HG02623 (cell line): ENCODE results near the gene TRAPPC4.
A peak's percentile ranks its signal among the peaks of the same experiment; 100 is the strongest.
"Not testable (repeated sequence)": the region's sequence is repeated elsewhere in the genome, so short reads cannot be mapped to it uniquely, and the experiment has no call there.

ENCODE experiments used
- ATAC-seq: cut with Tn5 transposase; IDR thresholded peaks from one replicate; pipeline ENCODE4 v1.9.1; 2021; ENCODE audit warnings: moderate library complexity; ENCODE audit not compliant: unreplicated experiment

The TRAPPC4 gene, protein sequence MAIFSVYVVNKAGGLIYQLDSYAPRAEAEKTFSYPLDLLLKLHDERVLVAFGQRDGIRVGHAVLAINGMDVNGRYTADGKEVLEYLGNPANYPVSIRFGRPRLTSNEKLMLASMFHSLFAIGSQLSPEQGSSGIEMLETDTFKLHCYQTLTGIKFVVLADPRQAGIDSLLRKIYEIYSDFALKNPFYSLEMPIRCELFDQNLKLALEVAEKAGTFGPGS

DNA sequence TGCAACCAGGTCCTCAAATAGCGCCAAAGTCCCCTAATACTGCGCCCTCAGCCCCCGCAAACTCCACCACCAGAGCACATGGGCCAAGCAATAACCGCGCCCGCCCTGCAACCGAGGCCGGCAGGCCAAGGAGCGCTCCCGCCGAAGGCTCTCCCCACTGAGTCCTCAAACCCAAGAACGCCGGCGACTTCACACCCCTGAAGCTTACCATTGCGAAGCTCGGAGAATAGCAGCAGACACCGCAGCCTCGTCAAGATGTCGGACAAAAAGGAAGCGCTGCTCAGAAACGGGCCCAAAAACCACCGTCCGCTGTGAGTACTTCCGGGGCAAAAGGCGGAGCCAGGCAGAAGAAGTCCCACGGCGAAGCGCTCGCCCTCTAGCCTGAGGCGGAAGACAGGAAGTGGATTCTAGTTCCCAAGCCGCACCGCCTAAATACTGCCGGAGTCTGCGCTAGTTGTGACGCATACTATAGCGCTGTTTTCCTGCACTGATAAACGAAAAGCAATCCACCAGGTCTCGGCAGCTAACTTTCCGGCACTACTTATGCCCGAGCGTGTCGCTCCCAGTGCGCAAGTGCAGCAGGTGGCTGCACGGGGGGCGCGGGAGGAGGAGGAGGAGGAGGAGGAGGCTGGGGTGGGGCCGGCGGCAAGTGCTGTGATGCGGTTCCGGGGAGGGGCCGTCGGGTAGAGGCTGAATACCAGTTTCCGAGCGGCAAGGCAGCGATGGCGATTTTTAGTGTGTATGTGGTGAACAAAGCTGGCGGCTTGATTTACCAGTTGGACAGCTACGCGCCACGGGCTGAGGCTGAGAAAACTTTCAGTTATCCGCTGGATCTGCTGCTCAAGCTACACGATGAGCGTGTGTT, at the start of gene TRAPPC4, which contains the start of gene RPS25:
TSS of gene TRAPPC4 (plus strand) at position 693 of the 865 bp plus-strand sequence. CDS start at position 723, 30 bp downstream.
TSS of gene RPS25 (minus strand) at position 270 of the 865 bp plus-strand sequence. CDS start at position 211, 59 bp downstream.
- ATAC-seq: peak; percentile 77

DNA sequence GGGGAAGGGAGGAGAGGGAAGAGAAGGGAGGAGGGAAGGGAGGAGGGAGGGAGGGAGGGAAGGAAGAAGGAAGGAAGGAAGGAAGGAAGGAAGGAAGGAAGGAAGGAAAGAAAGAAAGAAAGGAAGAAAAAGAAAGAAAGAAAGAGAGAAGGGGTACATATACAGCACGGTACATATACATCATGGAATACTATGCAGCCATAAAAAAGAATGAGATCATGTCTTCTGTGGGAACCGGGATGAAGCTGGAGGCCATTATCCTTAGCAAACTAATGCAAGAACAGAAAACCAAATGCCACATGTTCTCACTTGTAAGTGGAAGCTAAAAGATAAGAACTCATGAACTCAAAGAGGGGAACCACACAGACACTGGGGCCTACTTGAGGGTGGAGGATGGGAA, 49.1 kb upstream of the TRAPPC4 start:
- not testable (repeated sequence) for ATAC-seq

DNA sequence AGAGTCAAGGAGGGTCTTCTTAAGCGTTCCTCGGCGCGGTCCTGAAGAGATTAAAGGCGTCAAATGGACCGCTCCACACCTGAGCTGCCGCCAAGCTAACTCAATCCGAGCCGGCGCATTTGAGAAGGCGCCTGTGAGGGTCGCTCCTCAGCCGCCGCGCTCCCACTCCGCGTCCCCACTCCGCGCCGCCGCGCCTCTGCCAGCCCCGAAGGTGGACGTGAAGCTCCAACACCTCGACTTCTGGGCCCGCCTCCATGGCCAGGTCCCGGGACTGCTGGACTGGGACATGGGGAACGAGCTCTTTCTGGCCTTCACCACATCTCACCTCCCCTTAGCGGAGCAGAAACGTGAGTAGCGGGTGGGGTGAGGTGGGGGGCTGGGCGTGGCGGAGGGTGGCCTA, 46.9 kb upstream of the TRAPPC4 start, which contains the start of gene FOXR1:
TSS of gene FOXR1 (plus strand) at position 116 of the 400 bp plus-strand sequence. CDS start at position 287, 171 bp downstream.
- ATAC-seq: no peak

DNA sequence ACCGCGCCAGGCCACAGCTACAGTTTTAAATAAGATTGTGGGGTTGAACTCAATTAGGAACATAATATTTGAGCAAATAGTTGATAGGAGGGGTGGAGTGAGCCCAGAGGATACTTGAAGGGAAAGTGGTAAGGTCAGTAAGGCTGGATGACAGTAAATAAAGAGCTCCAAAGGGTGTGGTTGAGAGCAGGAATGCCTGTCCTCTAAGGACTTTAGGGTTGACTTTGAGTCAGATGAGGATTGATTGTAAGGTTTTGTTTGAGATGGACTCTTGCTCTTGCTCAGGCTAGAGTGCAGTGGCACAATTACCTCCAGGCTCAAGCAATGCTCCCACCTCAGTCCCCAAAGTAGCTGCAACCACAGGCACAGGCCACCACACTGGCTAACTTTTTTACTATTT, 44.6 kb upstream of the TRAPPC4 start:
- no peak for ATAC-seq

DNA sequence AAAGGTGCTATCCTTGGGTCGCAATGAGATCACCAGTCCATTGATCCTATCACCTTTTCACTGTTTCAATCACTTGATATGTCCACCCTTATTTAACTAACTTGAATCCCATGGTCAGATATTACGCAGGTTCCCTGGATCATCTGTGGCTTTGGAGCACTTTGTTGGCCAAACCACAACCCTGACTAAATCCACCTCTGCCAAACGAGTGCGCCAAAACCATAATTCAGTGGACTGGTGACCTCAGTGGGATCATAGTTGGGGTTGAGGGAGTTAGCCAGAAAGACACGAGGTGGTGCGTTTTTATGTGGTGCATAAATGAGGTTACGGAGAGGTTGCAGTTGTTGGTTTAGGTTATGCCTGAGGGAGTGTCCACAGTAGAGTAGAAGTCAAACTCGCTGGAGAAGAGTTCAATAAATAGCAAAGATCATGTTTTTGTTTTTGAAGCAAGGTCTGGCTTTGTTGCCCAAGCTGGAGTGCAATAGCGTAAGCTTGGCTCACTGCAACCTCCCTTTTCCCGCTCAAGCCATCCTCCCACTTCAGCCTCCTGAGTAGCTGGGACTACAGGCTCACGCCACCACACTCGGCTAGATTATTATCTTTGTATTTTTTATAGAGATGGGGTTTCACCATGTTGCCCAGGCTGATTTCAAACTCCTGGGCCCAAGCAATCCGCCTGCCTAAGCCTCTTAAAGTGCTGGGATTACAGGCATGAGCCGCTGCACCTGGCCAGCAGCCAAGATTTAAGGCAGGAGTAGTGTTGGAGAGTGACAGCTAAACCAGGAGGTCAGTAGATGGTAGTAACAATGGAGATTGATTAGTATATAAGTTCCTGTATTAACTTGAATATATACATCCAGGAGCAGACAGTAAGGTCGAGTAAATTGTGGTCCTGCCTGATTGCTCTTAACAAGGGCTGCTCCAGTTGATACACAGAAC, 42.5 kb upstream of the TRAPPC4 start:
- no peak for ATAC-seq

DNA sequence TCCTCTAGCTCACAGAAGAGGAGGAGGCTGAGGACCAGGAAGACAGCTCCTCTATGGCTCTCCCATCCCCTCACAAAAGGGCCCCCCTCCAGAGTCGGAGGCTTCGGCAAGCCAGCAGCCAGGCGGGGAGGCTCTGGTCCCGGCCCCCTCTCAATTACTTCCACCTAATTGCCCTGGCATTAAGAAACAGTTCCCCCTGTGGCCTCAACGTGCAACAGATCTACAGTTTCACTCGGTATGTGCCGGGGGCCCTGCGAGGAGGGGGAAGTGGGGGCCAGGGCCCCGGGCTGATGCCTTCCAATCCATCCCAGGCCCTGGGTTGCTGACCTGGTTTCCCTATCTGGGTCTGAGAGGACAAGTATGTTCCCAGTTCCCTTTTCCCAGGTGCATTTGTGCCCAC, 39.1 kb upstream of the TRAPPC4 start:
- ATAC-seq: no peak

DNA sequence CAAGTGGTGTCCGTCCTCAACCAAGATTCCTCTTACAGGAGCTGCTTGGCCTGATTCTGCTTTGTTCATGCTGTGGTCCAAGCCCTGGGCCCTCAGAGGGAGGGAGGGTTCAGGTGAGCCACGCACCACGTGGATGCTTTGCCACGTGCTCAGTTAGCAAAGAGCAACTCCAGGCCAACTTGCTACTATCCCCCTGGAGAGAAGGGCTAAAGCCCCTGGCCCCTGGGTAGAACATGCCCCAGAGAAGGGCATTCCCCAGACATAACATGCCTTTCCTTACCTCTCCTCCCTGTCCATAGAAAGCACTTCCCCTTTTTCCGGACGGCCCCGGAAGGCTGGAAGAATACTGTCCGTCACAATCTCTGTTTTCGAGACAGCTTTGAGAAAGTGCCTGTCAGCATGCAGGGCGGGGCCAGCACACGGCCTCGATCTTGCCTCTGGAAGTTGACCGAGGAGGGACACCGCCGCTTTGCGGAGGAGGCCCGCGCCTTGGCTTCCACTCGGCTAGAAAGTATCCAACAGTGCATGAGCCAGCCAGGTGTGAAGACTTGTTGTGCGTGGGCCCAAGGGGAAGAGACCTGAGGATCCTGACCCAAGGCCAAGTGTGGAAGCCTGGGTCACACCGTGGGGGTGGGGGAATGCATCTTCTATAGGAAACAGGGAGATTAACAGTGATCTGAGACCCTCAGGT, 38.2 kb upstream of the TRAPPC4 start:
- no peak for ATAC-seq

DNA sequence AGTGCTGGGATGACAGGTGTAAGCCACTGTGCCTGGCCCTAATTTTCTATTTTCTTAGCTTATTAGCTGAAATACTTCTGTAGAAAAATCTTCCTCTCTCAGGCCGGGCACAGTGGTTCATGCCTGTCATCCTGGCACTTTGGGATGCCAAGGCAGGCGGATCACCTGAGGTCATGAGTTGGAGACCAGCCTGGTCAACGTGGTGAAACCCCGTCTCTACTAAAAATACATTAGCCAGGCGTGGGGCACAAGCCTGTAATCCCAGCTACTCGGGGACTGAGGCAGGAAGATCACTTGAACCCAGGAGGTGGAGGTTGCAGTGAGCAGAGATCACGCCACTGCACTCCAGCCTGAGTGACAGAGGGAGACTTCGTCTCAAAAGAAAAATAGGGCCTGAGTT, 34.2 kb upstream of the TRAPPC4 start:
- ATAC-seq: not testable (repeated sequence)

DNA sequence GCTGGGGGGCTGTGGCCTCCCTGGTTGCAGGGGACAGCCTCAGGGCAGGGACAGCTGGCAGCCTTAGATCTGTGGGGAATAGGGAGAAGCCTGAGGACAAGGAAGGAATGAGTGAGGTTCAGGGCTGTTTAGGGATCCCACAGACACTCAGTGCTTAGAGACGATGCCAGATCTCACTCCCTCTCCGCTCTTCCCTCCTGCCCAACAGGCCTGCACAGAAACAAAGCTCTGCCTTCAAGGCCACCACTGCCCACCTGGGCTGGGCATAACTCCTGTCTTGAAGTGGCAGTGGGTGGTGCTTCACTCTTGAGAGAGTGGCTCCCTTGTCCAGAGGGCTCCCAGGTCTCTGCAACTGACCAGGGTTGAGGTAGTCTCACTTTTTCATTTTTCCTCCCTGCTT, 33.7 kb upstream of the TRAPPC4 start:
- no peak for ATAC-seq

DNA sequence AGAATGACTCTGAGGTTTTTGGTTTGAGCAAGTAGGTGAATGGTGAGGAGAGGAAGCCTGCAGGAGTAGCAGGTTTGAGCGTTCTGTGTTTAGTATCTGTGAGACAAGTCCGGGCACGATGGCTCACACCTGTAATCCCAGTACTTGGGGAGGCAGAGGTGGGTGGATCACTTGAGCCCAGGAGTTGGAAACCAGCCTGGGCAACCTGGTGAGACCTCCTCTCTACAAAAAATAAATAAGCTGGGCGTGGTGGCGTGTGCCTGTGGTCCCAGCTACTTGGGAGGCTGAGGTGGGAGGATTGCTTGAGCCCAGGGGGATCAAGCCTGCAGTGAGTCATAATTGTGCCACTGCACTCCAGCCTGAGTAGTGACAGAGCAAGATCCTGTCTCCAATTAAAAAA, 30.3 kb upstream of the TRAPPC4 start:
- no peak for ATAC-seq

DNA sequence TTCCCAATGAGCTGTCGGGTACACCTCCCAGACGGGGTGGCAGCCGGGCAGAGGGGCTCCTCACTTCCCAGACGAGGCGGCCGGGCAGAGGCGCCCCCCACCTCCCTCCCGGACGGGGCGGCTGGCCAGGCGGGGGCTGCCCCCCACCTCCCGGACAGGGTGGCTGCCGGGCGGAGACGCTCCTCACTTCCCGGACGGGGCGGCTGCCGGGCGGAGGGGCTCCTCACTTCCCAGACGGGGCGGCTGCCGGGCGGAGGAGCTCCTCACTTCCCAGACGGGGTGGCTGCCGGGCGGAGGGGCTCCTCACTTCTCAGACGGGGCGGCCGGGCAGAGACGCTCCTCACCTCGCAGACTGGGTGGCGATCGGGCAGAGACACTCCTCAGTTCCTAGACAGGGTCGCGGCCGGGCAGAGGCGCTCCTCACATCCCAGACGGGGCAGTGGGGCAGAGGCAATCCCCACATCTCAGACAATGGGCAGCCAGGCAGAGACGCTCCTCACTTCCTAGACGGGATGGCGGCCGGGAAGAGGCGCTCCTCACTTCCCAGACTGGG, 27.0 kb upstream of the TRAPPC4 start:
- not testable (repeated sequence) for ATAC-seq

DNA sequence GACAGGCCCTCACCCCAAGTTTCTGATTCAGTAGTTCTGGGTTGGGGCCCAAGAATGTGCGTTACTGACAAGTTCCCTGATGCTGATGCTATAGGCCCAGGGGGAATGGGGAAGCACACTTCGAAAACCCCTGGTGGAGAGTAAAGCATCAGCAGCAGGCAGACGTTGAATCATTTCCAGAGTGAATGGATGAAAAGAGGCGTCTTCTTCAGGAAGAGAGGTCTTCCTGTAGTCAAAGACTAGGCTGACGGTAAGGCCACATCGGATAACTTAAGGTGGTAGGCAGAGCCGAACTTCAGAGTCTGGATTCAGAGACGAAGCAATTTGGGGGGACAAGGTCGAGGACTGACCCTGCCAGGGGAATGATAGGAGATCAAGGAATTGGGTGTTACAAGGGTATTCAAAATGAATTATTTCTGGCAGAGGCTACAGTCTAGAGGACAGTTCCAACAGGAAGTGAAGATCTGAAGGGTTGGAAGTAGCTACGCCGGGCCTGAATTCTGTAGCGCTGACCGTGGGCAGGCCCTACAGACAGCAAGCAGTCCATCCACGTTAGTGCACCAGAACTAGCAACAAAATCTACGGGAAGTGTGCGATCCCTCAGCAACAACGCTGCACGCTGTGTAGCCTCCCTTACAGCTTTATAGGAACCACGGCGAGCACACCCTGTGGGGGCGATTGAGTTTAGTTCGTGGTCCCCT, 21.5 kb upstream of the TRAPPC4 start:
- no peak for ATAC-seq

DNA sequence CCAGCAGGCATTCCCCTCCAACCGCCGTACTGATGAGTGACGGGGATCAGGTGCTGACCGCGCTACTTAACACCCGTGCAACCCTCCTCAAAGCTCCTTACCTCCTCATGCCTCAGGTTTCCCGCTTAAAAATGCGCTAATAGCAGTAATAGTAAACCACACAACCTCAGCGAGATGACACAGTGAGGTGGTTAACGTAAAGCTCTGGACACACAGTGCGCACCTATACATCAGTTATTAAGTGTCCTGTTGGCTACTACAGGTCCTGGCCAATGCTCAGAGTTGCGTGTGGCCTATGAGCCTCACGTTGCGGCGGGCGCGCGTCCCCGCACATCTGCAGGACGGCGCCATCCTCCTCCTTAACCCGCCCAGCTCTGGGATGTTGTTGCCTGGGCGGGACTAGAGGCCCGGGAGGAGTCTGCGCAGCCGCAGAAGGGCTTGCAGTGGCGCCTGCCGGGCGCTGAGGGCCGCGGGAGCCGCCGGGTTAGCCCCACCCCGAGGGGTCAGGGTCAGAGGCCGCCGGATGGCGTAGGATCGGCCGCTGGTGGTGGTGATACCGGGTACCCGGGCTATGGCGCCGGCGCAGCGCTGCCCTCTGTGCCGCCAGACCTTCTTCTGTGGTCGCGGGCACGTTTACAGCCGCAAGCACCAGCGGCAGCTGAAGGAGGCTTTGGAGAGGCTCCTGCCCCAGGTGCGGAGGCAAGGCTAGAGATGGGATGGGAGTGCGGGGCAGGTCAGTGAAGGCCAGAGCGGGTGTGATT, 20.8 kb upstream of the TRAPPC4 start, which contains the start of gene CENATAC:
TSS of gene CENATAC (plus strand) at position 512 of the 761 bp plus-strand sequence. CDS start at position 572, 60 bp downstream.
- ATAC-seq: peak; percentile 90

DNA sequence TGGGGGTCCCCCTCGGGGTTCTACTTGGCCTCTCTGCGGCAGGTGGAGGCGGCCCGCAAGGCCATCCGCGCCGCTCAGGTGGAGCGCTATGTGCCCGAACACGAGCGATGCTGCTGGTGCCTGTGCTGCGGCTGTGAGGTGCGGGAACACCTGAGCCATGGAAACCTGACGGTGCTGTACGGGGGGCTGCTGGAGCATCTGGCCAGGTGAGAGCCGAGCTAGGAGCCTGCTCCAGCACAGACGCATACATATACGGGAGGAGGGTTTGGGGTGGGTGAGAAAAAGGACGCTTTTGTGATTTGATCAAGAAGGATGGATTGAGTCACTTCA, 20.2 kb upstream of the TRAPPC4 start:
- peak; percentile 14 for ATAC-seq

DNA sequence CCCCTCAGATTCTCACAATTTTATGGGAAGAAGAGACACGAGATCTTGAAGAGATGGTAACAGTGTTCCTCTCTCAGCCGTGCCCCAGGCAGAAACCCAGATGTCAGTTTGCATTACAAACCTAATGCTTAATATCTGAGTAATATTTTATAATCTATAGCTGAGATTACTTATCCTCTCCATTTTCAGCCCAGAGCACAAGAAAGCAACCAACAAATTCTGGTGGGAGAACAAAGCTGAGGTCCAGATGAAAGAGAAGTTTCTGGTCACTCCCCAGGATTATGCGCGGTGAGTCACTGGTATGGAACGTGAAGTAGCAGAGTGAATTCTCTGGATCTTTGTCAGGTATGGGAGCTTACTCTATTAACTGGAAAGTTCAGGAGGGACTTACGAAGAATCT, 19.7 kb upstream of the TRAPPC4 start:
- ATAC-seq: no peak

DNA sequence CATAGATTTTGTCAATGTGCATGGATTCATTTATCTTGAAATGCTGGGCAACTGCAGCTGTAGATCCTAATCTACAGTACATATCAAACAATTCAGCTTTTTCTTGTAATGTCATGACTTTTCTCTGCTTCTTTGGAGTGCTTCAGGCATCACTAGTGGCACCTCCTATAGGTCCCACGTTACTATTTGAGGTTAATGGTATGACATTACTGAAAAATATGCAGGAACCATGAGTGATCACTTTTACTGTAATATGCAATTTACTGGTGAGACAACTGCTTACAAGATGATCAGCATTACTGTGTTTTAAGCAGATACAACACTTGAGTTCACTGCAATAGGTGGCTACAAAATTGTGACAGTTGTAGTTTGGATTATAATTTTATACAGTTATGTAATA, 17.7 kb upstream of the TRAPPC4 start:
- no peak for ATAC-seq

DNA sequence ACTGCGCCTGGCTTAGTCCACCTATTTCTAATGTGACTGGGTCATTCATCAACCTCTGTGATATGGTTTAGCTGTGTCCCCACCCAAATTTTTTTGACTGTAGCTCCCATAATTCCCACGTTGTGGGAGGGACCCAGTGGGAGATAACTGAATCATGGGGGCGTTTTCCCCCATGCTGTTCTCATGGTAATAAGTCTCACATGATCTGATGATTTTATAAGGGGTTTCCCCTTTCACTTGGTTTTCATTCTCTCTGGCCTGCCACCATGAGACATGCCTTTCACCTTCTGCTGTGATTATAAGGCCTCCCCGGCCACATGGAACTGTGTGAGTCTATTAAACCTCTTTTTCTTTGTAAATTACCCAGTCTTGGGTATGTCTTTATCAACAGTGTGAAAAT, 11.9 kb upstream of the TRAPPC4 start:
- no peak for ATAC-seq

DNA sequence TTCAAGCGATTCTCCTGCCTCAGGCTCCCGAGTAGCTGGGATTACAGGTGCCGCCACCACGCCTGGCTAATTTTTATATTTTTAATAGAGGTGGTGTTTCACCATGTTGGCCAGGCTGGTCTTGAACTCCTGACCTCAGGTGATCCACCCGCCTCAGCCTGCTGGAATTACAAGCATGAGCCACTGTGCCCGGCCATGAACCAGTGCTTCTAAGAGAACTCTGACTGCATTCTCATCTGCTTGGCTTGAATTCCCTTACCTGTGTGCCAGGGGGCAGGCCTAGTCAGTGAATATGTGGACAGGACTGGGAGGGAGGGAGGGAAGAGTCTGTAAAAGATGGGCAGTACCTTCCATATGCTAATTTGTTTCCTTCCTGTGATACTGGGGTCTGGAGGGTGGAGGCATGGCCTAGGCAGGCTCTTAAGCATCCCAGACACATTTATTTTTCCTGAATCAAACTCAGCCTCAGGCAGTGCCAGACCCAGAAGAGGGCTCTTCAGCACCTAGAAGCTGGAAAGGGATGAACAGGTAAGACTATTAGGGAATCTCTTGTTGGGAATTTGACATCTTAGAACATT, 7.0 kb upstream of the TRAPPC4 start:
- ATAC-seq: no peak
